Measurements from ENCODE around the gene CD9.
A peak's percentile ranks its signal among the peaks of the same experiment; 100 is the strongest.
"Not testable (repeated sequence)": the region's sequence is repeated elsewhere in the genome, so short reads cannot be mapped to it uniquely, and the experiment has no call there.

Gene CD9

GRCh38 chr12:6178981-6179761 is 21.0 kb upstream of the CD9 start:
- DNase-seq: no peak

GRCh38 chr12:6180268-6181051 is 19.7 kb upstream of the CD9 start:
- DNase-seq: no peak

- DNase-seq: no peak
Measured at GRCh38 chr12:6181166-6181565, 19.0 kb upstream of the CD9 start.

GRCh38 chr12:6181583-6182278 is 18.5 kb upstream of the CD9 start:
- no peak for DNase-seq

GRCh38 chr12:6182279-6182898 is 17.8 kb upstream of the CD9 start:
- peak in 12 of 56 donors; percentile 18 to 63 (median 32) for DNase-seq

- DNase-seq: no peak
Measured at GRCh38 chr12:6183689-6184428, 16.3 kb upstream of the CD9 start.

- no peak for DNase-seq
Measured at GRCh38 chr12:6185961-6186827, 14.0 kb upstream of the CD9 start.

GRCh38 chr12:6187948-6188793 is 12.0 kb upstream of the CD9 start:
- no peak for DNase-seq

- DNase-seq: no peak
Measured at GRCh38 chr12:6189028-6189427, 11.2 kb upstream of the CD9 start.

GRCh38 chr12:6189952-6190598 is 10.1 kb upstream of the CD9 start:
- not testable (repeated sequence) for DNase-seq

GRCh38 chr12:6190767-6191530 is 9.3 kb upstream of the CD9 start:
- not testable (repeated sequence) for DNase-seq

GRCh38 chr12:6192604-6193380 is 7.4 kb upstream of the CD9 start:
- no peak for DNase-seq

GRCh38 chr12:6193853-6194815 is 6.1 kb upstream of the CD9 start:
- no peak for DNase-seq

- peak in 52 of 56 donors; percentile 20 to 89 (median 65) for DNase-seq
Measured at GRCh38 chr12:6195665-6196535, 4.3 kb upstream of the CD9 start.

Measured in amygdala (tissue), 56 donors.